ENCODE data around the gene FBN1.

DNA sequence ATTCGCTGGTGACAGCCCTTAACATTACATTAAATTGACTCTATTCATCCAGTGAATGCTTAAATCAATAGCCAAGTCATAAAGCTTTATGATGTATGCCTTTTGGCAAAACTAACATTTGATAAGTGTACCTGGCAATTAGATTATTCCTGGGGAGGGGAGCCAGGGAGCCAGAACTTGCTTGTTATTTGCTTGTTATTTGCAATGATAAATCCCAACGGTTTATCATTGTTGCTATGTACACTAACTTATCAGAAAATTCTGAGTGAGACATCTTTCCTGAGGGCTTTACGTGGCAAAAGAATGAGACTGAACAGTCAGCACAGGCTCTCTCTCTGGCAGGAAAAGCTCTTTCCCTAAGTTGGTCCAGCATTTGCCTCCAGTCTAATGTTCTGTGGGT is 35.8 kb upstream of the FBN1 start:
- TF ChIP-seq, protein P1, sequence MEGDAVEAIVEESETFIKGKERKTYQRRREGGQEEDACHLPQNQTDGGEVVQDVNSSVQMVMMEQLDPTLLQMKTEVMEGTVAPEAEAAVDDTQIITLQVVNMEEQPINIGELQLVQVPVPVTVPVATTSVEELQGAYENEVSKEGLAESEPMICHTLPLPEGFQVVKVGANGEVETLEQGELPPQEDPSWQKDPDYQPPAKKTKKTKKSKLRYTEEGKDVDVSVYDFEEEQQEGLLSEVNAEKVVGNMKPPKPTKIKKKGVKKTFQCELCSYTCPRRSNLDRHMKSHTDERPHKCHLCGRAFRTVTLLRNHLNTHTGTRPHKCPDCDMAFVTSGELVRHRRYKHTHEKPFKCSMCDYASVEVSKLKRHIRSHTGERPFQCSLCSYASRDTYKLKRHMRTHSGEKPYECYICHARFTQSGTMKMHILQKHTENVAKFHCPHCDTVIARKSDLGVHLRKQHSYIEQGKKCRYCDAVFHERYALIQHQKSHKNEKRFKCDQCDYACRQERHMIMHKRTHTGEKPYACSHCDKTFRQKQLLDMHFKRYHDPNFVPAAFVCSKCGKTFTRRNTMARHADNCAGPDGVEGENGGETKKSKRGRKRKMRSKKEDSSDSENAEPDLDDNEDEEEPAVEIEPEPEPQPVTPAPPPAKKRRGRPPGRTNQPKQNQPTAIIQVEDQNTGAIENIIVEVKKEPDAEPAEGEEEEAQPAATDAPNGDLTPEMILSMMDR (IDR thresholded peaks at IDR 0.05) = no peak
- TF ChIP-seq POLR2A (IDR thresholded peaks at IDR 0.05) (no peak), POLR2AphosphoS5 (IDR thresholded peaks at IDR 0.05; ENCODE audit: insufficient read depth in 1 of 2, low read depth in 1 of 2) (no peak)

All from vagina (tissue), 2 donors.